BJ (cell line): ENCODE results near the gene PDGFRA. TPM values are rescaled to one million over a fixed set of nuclear protein-coding genes. Genes with fewer than 3 reads are reported as not detected.

Source experiments
- CTCF ChIA-PET: fragments of 350-600 bp; formaldehyde crosslinking; extraction: SDS; loops from one replicate; lab custom pipeline; 2021; ENCODE audit warnings: antibody characterized with exemption, inconsistent platforms; lab: Yijun Ruan, JAX
- POLR2A ChIA-PET: fragments of 300-600 bp; sonication (Branson Sonifier 250); formaldehyde crosslinking; extraction: SDS; loops from one replicate; lab custom pipeline; 2021; ENCODE audit warnings: antibody characterized with exemption; lab: Charles Lee
- DNase-seq: peaks from one replicate; pipeline ENCODE4 v3.0.0-alpha.2; 2011; ENCODE audit warnings: low read depth
- H3K27me3 ChIP-seq: 2 replicates; pipeline ENCODE4 v1.6.0; 2011; ENCODE audit warnings: low read length; ENCODE audit not compliant: control insufficient read depth, insufficient read depth
- H3K36me3 ChIP-seq: 2 replicates; pipeline ENCODE4 v1.5.1; 2011; ENCODE audit warnings: low read length; ENCODE audit not compliant: control insufficient read depth, insufficient read depth
- H3K4me3 ChIP-seq: 2 replicates; pipeline ENCODE4 v1.5.1; 2011; ENCODE audit warnings: low read depth, mild to moderate bottlenecking, control low read depth, low read length
- CTCF ChIP-seq: IDR thresholded peaks from 2 replicates; pipeline ENCODE4 v1.5.1; 2011; ENCODE audit warnings: low read depth, mild to moderate bottlenecking, control low read depth, inconsistent platforms, low read length, moderate library complexity; ENCODE audit not compliant: insufficient read depth
- polyA plus RNA-seq: library from polyadenylated mRNA; depleted of rRNA; stranded (reverse); fragments of >200 nt; gene quantifications from 2 replicates; pipeline ENCODE4 v1.2.3, GENCODE V29; 2011

The PDGFRA gene
- polyA plus RNA-seq, 1 experiment, result 90.5 TPM

DNA sequence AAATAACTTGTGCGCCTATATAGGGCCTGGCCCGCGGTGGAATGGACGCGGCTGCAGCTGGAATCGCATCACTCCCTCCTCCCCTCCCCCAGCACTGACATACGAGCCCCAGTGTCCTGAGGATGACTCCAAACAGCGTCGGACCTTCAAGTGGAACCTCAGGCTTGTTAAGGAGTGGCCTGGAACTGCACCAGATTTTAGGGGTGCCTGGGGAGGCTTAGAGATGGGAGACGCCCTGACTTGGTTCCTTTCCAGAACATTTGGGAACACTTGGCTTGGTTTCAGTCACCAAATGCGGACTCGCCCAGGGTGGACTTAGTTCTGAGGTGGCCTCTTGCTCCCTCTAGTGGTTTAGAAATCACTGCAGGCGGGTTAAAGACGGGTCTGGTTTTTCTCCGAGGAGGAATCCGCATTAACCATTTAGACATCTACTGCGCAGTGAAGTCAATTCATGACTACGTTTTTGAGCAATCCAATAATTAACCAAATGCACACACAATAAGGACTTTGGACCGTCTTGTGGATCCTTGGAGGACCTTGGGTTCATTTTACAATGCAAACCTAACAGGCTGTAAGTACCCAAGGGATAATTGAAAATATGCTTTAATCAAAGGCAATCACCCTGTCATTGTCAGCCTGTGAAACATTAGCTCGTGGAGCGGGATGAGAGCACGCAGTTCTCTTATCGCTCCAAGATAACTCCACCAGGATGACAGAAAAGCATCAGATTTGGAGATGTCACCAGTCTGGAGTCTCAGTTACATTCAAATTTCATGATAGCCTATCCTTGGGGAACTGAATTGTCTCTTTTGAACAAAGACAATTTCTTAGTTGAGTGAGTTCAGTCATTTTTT lies 11.2 kb upstream of the PDGFRA start:
- Histone ChIP-seq H3K4me3 (peak overlapping the region; percentile 39), H3K27me3 (no peaks in the 10 kb centered on the region; the same call in 1 of the 2 replicates), H3K36me3 (no peaks in the 10 kb centered on the region)
- ChIA-PET POLR2A (interaction anchor here (0.6 kb wide), 2 partner anchors 11 to 302 kb away, joined by 3 to 15 read pairs; partner anchors contain the start of gene PDGFRA), CTCF (interaction anchor here (0.6 to 4.2 kb wide), 27 partner anchors 8 to 1023 kb away, joined by 3 to 58 read pairs (median 4); partner anchors contain the start of gene PDGFRA)
- peak; percentile 87 for TF ChIP-seq CTCF
- peak; percentile 72 for DNase-seq

DNA sequence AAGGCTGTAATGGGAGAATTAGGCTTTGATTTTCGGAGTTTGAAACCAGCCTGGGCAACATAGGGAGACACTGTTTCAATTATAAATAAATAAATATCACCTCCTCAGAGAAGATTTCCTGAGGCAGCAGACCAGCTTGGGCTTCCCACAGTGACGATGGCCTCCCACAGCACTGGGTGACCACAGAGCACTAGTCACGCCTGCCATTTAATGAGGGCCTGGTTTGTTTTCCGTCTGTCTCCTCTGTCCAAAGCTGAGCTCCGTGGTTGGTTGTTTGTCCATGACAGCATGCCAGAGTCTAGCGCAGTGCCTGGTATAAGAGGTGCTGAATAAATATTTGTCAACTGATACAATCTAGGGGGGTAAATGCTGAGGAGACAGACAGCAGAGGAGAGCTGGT lies 10.4 kb upstream of the PDGFRA start:
- ChIA-PET CTCF (interaction anchor here (0.6 to 4.2 kb wide), 10 partner anchors 8 to 1204 kb away, joined by 3 to 58 read pairs (median 4); partner anchors contain the start of gene PDGFRA), POLR2A (no interaction called here)
- no peak for TF ChIP-seq CTCF
- no peaks in the 10 kb centered on the region; the same call in 1 of the 2 replicates for H3K27me3 ChIP-seq
- H3K36me3 ChIP-seq, result no peaks in the 10 kb centered on the region
- DNase-seq, result no peak
- H3K4me3 ChIP-seq, result no peak overlapping the region

- Histone ChIP-seq H3K27me3 (no peaks in the 10 kb centered on the region), H3K36me3 (no peaks in the 10 kb centered on the region; the same call in 1 of the 2 replicates), H3K4me3 (no peak overlapping the region)
- TF ChIP-seq CTCF, result no peak
- ChIA-PET CTCF (interaction anchor here (0.6 to 5.0 kb wide), 4 partner anchors 8 to 904 kb away, joined by 3 to 34 read pairs (median 7); no protein-coding TSS in a partner anchor), POLR2A (no interaction called here)
- no peak for DNase-seq
Observed at GRCh38 chr4:54224996-54225597, 4.0 kb upstream of the PDGFRA start.

DNA sequence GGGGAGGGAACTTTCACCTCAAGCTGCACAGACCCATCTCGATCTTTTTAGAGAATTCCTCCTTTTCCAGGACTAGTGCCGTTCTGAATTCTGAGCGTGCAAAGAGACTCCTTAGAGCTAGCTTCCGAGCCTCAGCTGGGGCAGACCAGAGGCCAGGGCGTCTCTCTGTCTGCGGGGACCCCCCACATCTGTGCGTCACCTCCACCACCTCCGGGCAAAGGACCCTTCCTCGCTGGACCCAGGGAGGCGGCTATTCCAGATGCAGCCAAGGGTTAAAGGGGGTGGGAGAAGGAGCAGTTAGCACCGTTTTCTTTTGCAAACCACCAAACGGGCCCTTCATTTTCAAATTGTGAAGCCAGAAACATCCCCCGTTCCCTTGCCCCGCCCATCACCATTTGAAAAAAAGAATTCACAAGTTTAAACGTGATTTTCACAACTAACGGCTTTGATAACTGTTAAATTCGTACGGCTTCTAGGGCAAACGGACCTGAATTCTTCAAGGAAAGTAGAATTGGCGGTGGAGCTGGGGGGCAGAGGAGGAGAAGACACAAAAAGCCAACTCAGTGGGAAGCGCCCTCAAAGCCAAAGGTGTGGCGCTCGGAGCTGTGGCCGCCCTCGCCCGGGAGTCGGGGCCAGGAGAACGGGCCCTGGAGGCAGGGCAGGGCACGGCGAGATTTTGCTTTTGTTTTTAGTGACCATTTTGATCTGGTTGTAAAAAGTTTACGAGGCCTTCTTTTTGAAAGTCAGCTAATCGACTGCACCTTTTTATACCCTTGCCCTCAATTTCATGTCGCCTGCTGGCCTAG lies 3.3 kb upstream of the PDGFRA start:
- POLR2A ChIA-PET, result no interaction called here
- peak overlapping the region; percentile 92 for H3K4me3 ChIP-seq
- no peak for DNase-seq
- no peaks in the 10 kb centered on the region for H3K27me3 ChIP-seq
- CTCF ChIA-PET, result interaction anchor here (1.2 to 5.0 kb wide), 3 partner anchors 9 to 317 kb away, joined by 4 to 34 read pairs (median 10); no protein-coding TSS in a partner anchor
- TF ChIP-seq CTCF, result no peak
- H3K36me3 ChIP-seq, result peaks cover 4% of the 10 kb centered on the region; the same call in 1 of the 2 replicates
